K562 (cell line): ENCODE data around the gene CPLX3. TPM values are rescaled to one million over a fixed set of nuclear protein-coding genes. Genes with fewer than 3 reads are reported as not detected.

ENCODE experiments used
- ATF6 ChIP-seq: sonication (generic); formaldehyde crosslinking; IDR thresholded peaks from 2 replicates; pipeline ENCODE4 v1.4.0; 2020; ENCODE audit warnings: mild to moderate bottlenecking, missing genetic modification reagents
- BCOR ChIP-seq: fragments of 450-650 bp; IDR thresholded peaks from 2 replicates; pipeline ENCODE4 v1.6.1; 2016
- CREBBP ChIP-seq: IDR thresholded peaks from one replicate; pipeline ENCODE4 v1.6.1; 2012; ENCODE audit warnings: low read depth, mild to moderate bottlenecking, control low read depth, inconsistent platforms, low read length
- FOXA1 ChIP-seq: fragments of 450-650 bp; IDR thresholded peaks from 2 replicates; pipeline ENCODE4 v1.6.1; 2016; ENCODE audit warnings: mild to moderate bottlenecking, borderline replicate concordance
- FOXP1 ChIP-seq: sonication (generic); formaldehyde crosslinking; IDR thresholded peaks from 2 replicates; pipeline ENCODE4 v1.8.0; 2022; ENCODE audit warnings: mild to moderate bottlenecking, missing genetic modification reagents
- HMGN3 ChIP-seq: IDR thresholded peaks from 2 replicates; pipeline ENCODE4 v1.6.1; 2011; ENCODE audit warnings: borderline replicate concordance, low read depth, mild to moderate bottlenecking, mixed read lengths, low read length; ENCODE audit not compliant: insufficient read length; ENCODE audit errors: extremely low read depth
- HNRNPL ChIP-seq: fragments of 200-400 bp; formaldehyde crosslinking; IDR thresholded peaks from 2 replicates; pipeline ENCODE4 v1.6.1; 2017; ENCODE audit warnings: low read depth, mild to moderate bottlenecking, low read length
- IRF2 ChIP-seq: sonication (generic); formaldehyde crosslinking; IDR thresholded peaks from 2 replicates; pipeline ENCODE4 v1.8.1; 2022; ENCODE audit warnings: mild to moderate bottlenecking, missing genetic modification reagents
- MYC ChIP-seq, 2 experiments: fragments of 250-450 bp in 1 of 2; sonication (Bioruptor Pico) in 1 of 2; IDR thresholded peaks; 2 replicates each; pipeline versions ENCODE4 v1.5.1 to v1.6.1; 2012 to 2021; ENCODE audit warnings: low read depth in 2 of 2, borderline replicate concordance in 1 of 2, improper control_type of control experiment in 1 of 2, low read length in 1 of 2, mild to moderate bottlenecking in 1 of 2, moderate library complexity in 1 of 2
- NR0B1 ChIP-seq: fragments of 450-650 bp; IDR thresholded peaks from one replicate; pipeline ENCODE4 v1.6.1; 2018; ENCODE audit warnings: mild to moderate bottlenecking, moderate library complexity; ENCODE audit not compliant: partially characterized antibody
- NRF1 ChIP-seq, 2 experiments: fragments of 450-650 bp; IDR thresholded peaks in 1 of 2; conservative IDR thresholded peaks in 1 of 2; 2 replicates each; pipeline ENCODE4 v1.6.1; 2014; ENCODE audit warnings: mild to moderate bottlenecking in 2 of 2
- RBBP5 ChIP-seq: fragments of 200-600 bp; sonication (generic); IDR thresholded peaks from 2 replicates; pipeline ENCODE4 v1.6.1; 2012; ENCODE audit warnings: borderline replicate concordance, mild to moderate bottlenecking, low read length, control low read depth, inconsistent platforms; ENCODE audit not compliant: insufficient read depth, poor library complexity, severe bottlenecking
- RHOXF2B ChIP-seq: fragments of 250-450 bp; sonication (Bioruptor Pico); conservative IDR thresholded peaks from 2 replicates; pipeline ENCODE4 v1.5.1; 2021
- TAF1 ChIP-seq: IDR thresholded peaks from 2 replicates; pipeline ENCODE4 v1.6.1; 2011; ENCODE audit warnings: mild to moderate bottlenecking, low read length, moderate library complexity; ENCODE audit not compliant: insufficient read depth, control insufficient read depth, severe bottlenecking; ENCODE audit errors: extremely low read depth
- TGIF2 ChIP-seq: sonication (generic); formaldehyde crosslinking; IDR thresholded peaks from 2 replicates; pipeline ENCODE4 v1.8.1; 2022; ENCODE audit warnings: mild to moderate bottlenecking, missing genetic modification reagents, moderate library complexity
- XRCC4 ChIP-seq: IDR thresholded peaks from one replicate; pipeline ENCODE4 v1.6.1; 2011; ENCODE audit not compliant: insufficient read depth, insufficient read length; ENCODE audit errors: extremely low read depth
- ZC3H8 ChIP-seq: fragments of 450-650 bp; IDR thresholded peaks from 2 replicates; pipeline ENCODE4 v1.6.1; 2017
- ZFP30 ChIP-seq: fragments of 250-450 bp; sonication (Bioruptor Pico); IDR thresholded peaks from 2 replicates; pipeline ENCODE4 v1.8.0; 2022; ENCODE audit warnings: moderate library complexity, mild to moderate bottlenecking, inconsistent platforms, borderline replicate concordance
- ZFP91 ChIP-seq: sonication (generic); formaldehyde crosslinking; IDR thresholded peaks from 2 replicates; pipeline ENCODE4 v1.8.0; 2022; ENCODE audit warnings: mild to moderate bottlenecking, missing genetic modification reagents
- ZNF436 ChIP-seq: fragments of 250-450, 450-650 bp; sonication (Bioruptor Pico); formaldehyde crosslinking; IDR thresholded peaks from 2 replicates; pipeline ENCODE4 v1.7.0; 2020; ENCODE audit warnings: mild to moderate bottlenecking
- ZNF511 ChIP-seq: sonication (generic); formaldehyde crosslinking; IDR thresholded peaks from 2 replicates; pipeline ENCODE4 v1.8.0; 2022; ENCODE audit warnings: mild to moderate bottlenecking, missing genetic modification reagents
- ZZZ3 ChIP-seq: fragments of 450-650 bp; IDR thresholded peaks from 2 replicates; pipeline ENCODE4 v1.6.1; 2016; ENCODE audit warnings: antibody characterized with exemption, mild to moderate bottlenecking, moderate library complexity
- polyA plus RNA-seq, 8 experiments: library from polyadenylated mRNA; depleted of rRNA in 4 of 8; stranded (reverse) in 5 of 8; unstranded in 3 of 8; fragments of >200 nt; fragmentation: Nextera tagmentation in 2 of 8; fragmentation: Illumina TruSeq in 1 of 8; extraction: Ambion mirVana in 2 of 8; extraction: Trizol in 1 of 8; gene quantifications; 2 replicates each; pipeline versions ENCODE4 v1.2.1 to v1.2.3, GENCODE V29; 2011 to 2014; ENCODE audit warnings: inconsistent platforms in 1 of 8, missing spikeins in 1 of 8
- total RNA-seq, 7 experiments: library from RNA; depleted of rRNA in 6 of 7; stranded (reverse); fragments of >200 nt in 6 of 7; fragmentation: Illumina TruSeq in 2 of 7; extraction: Trizol in 2 of 7; gene quantifications; 2 replicates each; pipeline versions ENCODE4 v1.2.1 to v1.2.3, GENCODE V29; 2011 to 2021; ENCODE audit warnings: low replicate concordance in 1 of 7

The CPLX3 gene
- total and polyA plus RNA-seq, 9 of the 15 experiments (the other 6 are each of a cell fraction or from before 2014, with no cell fraction given) = not detected

- peak; percentile 87; the same call in 1 of the 2 replicates for TF ChIP-seq ATF6 (CRISPR knock-in tag)
- no peak for TF ChIP-seq ZC3H8
- peak; percentile 60 for TF ChIP-seq TAF1
- peak; percentile 69; the same call in 1 of the 2 replicates for TF ChIP-seq HNRNPL
- TF ChIP-seq HMGN3 = peak; percentile 94
- TF ChIP-seq NRF1 (conservative IDR thresholded peaks at IDR 0.05 in 1 of 2, IDR thresholded peaks at IDR 0.05 in 1 of 2) = peak; percentile 81 to 85
- TF ChIP-seq TGIF2 (CRISPR knock-in tag) = peak; percentile 75; the same call in 1 of the 2 replicates
- TF ChIP-seq FOXA1 = no peak
- no peak for TF ChIP-seq ZFP30
- peak; percentile 89 for TF ChIP-seq FOXP1
- no peak for TF ChIP-seq ZZZ3
- no peak for TF ChIP-seq BCOR
- peak; percentile 99 for TF ChIP-seq MYC (IDR thresholded peaks at IDR 0.05; ENCODE audit: low read depth, low read length)
- TF ChIP-seq MYC (CRISPR knock-in tag; IDR thresholded peaks at IDR 0.05; ENCODE audit: borderline replicate concordance, low read depth) = no peak
- TF ChIP-seq RBBP5 = peak; percentile 37
- TF ChIP-seq ZNF511 (CRISPR knock-in tag) = peak; percentile 47; the same call in 1 of the 2 replicates
- TF ChIP-seq ZNF436 (CRISPR knock-in tag) = 0 out of 2 replicates have a peak, but pooled peaks have one; percentile 22
- no peak for TF ChIP-seq NR0B1
- TF ChIP-seq CREBBP = no peak
- no peak for TF ChIP-seq RHOXF2B (CRISPR knock-in tag)
- no peak for TF ChIP-seq ZFP91
- no peak for TF ChIP-seq IRF2
- no peak for TF ChIP-seq XRCC4
Measured at GRCh38 chr15:74842581-74843444, 16.4 kb downstream of the CPLX3 start, which contains the start of gene ULK3 (continued).
